Measurements from ENCODE around the gene LRRC9.
"Not testable (repeated sequence)": the region's sequence is repeated elsewhere in the genome, so short reads cannot be mapped to it uniquely, and the experiment has no call there.

Gene LRRC9

GRCh38 chr14:59919570-59920377 is at the start of gene LRRC9:
TSS of gene LRRC9 (plus strand) at chr14:59920144.
- DNase-seq = no peak

- DNase-seq = peak; percentile 28
These were observed 49.4 kb upstream of the LRRC9 start, which contains the start of gene RTN1 for GRCh38 chr14:59870277-59871165. TSS of gene RTN1 (minus strand) at chr14:59870776. CDS start at chr14:59870630, 146 bp downstream.

- no peak for DNase-seq
These were observed 48.8 kb upstream of the LRRC9 start for GRCh38 chr14:59871166-59871495.

DNA sequence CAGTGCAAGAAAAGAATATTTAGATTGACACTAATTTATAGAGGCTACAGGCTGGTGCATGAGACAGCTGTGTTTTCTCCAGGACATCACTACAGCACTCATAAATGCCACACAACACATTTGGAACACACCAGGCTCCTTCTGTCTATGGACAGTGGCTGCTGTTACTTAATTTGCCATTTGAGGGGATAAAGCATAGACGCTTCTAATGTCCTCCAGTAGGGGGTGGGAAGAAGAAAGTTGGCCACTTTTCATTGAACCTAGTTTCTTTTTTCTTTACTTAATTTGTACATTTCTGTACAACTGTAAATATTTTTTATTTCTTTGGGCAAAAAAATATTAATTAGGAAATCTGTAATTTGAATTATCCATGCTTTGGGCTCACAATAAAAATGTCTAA is 37.0 kb upstream of the LRRC9 start:
- DNase-seq = no peak

DNA sequence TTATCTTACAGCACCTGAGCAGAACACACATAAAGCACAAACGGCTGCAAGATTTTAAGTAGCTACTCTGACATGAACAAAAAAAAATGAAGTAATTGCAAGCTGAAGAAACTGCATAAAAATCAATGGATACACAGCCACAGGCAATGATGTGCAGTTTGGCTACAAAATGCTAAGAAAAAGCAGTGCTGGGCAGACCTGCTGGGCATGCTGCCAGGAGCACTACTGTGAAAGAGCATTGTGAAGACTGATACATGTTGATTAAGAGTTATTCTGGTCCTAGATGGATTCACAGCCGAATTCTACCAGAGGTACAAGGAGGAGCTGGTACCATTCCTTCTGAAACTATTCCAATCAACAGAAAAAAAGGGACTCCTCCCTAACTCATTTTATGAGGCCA is 29.3 kb upstream of the LRRC9 start:
- DNase-seq = no peak

DNA sequence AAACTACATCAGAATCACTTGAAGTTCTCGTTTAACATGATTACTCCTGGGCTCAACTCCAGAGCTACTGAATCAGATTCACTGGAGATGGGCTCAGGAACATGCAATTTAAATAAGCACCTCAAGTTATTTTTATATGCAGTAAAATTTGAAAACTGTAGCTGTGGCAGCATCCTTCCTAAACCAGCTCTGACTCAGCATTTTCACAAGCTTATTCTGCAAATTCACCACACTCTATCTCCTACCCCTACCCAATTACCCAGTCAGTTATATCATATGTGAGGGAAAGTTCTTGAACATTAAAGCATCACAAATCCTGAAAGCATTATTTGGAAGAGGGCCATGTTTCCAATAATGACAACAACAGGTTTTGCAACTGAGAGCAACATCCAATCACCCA is 24.2 kb upstream of the LRRC9 start:
- DNase-seq = no peak

GRCh38 chr14:59897757-59898383 is 22.1 kb upstream of the LRRC9 start:
- peak; percentile 11 for DNase-seq

- no peak for DNase-seq
These were observed 19.4 kb upstream of the LRRC9 start for GRCh38 chr14:59900556-59900955.

GRCh38 chr14:59904184-59904583 is 15.8 kb upstream of the LRRC9 start:
- no peak for DNase-seq

- no peak for DNase-seq
These were observed 14.8 kb upstream of the LRRC9 start for GRCh38 chr14:59905188-59905587.

- DNase-seq = no peak
These were observed 7.5 kb upstream of the LRRC9 start for GRCh38 chr14:59912443-59912842.

GRCh38 chr14:59913187-59913586 is 6.8 kb upstream of the LRRC9 start:
- no peak for DNase-seq

DNA sequence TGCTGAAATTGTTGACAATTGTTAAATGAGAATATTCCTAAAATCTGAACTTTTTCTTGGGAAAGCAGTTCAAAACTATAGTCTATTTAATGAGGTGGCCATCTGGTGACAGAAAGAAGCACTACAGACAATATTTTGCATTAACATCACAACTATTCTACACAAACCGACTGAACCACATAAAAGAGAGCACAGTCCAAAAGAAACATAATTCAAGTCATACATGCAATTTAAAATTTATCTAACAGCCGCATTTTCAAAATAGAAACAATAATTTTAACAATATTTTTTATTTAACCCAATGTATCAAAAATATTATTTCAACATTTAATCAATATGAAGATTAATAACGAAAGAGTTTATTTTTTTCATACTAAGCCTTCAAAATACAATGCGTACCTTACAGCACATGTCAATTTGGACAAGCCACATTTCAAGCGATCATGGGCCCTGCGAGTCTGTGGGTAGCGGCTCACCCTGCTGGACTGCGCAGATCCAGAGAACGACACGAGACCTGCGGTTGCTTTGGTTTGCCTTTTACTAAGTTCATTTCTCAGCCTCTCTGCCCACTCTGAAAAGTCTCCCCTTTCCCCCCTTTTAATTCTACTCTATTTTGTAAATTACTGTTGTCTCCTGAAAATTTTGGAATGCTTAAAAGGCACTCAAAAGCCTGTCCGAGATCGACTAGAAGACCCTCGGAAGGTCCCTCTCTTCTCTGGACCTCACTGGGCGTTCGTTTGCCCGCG is 947 bp upstream of the LRRC9 start:
- DNase-seq = peak; percentile 23

DNA sequence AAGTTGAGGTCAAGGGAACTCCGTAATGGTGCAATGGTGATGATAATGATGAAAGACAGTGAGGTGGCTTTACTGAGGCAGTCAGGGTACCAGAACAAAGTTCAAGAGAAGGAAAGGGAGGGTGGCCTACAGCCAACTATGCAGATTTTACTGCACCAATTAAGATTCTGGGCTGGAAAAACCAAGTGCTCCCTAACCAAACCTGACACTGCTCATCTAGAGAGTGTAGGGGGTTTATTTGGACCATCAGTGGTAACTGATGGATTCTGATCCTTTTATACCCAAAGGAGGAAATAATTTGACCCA is 387 bp downstream of the LRRC9 start:
- DNase-seq = no peak

DNA sequence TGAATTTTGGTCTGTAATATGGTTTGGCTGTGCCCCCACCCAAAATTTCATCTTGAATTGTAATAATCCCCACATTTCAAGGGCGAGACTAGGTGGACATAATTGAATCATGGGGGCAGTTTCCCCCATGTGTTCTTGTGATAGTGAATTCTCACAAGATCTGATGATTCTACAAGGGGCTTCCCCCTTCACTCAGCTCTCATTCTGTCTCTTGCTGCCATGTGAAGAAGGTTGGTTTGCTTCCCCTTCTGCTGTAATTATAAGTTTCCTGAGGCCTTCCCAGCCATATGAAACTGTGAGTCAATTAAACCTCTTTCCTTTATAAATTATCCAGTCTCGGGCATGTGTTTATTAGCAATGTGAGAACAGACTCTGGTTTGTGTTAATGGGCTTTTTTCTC is 5.9 kb downstream of the LRRC9 start:
- peak; percentile 41 for DNase-seq

DNA sequence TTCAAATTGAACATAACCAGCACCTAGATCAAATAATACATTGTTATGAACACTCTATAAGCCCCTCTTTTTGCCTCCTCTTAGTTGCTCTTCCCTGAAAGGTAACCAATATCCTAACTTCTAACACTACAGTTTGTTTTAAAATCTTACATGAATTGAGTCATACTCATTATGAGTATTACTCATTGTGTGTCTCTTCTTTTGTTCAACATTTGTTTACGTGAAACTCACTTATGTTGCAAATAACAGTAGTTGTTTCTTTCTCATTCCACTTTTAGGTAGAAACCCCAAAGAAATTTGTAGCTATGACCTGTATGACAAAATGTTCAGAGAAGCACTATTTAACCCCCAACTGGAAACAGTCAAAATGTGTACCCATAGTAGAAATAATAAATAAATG is 6.6 kb downstream of the LRRC9 start:
- DNase-seq = peak; percentile 57

- no peak for DNase-seq
These were observed 11.3 kb downstream of the LRRC9 start for GRCh38 chr14:59931237-59931636.

GRCh38 chr14:59936145-59936544 is 16.2 kb downstream of the LRRC9 start:
- no peak for DNase-seq

GRCh38 chr14:59939828-59940227 is 19.9 kb downstream of the LRRC9 start:
- no peak for DNase-seq

DNA sequence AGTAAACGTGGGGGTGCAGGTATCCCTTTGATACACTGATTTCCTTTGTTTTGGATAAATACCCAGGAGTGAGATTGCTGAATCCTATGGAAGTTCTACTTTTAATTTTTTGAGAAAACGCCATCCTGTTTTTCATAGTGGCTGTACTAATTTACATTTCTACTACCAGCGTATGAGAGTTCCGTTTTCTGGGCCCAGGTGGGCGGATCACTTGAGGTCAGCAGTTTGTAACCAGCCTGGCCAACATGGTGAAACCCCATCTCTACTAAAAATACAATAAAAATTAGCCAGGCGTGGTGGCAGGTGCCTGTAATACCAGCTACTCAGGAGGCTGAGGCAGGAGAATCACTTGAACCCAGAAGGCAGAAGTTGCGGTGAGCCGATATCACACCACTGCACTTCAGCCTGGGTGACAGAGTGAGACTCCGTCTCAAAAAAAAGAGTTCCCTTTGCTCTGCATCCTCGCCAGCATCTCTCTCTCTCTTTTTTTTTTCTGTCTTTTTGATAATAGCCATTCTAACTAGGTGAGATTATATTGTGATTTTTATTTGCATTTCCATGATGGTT is 22.4 kb downstream of the LRRC9 start:
- not testable (repeated sequence) for DNase-seq

GRCh38 chr14:59944909-59945308 is 25.0 kb downstream of the LRRC9 start:
- DNase-seq = no peak

GRCh38 chr14:59952141-59952540 is 32.2 kb downstream of the LRRC9 start:
- not testable (repeated sequence) for DNase-seq

DNA sequence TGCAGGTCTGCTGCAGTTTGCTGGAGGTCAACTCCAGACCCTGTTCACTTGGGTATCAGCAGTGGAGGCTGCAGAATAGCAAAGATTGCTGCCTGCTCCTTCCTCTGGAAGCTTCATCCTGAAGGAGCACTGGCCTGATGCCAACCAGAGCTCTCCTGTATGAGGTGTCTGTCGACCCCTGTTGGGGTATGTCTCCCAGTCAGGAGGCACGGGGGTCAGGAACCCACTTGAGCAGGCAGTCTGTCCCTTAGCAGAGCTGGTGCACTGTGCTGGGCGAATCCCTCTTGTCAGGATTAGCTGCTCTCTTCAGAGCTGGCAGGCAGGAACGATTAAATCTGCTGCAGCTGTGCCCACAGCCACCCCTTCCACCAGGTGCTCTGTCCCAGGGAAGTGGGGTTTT is 37.9 kb downstream of the LRRC9 start:
- not testable (repeated sequence) for DNase-seq
